ENCODE measurements around the gene NMBR.
"Not testable (repeated sequence)": the region's sequence is repeated elsewhere in the genome, so short reads cannot be mapped to it uniquely, and the experiment has no call there.

The NMBR gene

DNA sequence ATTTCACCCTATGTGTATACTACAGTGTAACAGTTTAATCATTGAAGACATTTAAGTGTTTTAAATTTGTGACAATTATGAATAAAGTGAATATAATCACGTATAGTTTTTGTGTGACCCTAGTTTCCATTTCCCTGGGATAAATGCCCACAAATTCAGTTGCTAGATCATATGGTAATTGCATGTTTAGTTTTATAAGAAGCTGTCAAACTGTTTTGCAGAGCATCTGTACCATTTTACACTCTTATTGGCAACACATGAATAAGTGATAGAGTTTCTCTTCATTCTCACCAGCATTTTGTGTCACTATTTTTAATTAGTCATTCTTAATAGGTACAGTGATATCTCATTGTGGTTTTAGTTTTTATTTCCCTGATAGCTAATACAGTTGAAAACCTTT lies 7.4 kb upstream of the NMBR start:
- no peak for DNase-seq

DNA sequence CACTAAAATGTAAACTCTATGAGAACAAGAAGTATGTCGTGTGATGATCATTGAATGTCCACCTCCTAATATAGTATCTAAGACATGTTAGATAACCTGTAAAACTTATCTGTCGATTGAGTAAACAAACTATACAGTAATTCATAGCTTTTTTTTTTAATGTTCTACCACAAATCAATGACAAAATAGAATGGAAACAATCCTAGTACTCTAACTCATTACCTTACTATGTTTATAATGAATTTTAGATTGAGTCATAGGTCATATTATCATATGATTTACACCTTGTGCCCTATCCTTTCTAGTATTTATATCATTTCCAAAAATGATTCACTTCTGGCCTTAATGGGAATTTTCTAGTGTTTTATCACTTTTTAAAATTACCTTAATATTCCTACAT lies 6.3 kb upstream of the NMBR start:
- DNase-seq: no peak

DNA sequence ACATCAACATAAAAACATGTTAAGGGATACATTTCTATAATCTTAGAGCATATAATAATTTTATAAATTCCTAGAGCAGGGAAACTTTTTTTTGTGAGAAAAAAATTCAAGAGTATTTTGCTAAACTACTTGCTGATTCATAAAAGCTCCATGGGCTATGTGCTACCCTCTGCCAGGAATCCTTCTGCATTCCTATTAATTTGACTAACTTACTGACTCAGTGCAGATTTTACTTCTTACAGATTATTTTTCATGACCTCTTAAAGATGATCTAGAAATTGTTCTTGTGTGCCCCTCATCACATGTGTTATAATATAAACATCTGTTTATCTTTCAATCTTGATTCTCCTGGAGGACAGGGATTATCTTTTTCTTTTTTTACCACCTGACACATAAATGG lies 5.8 kb upstream of the NMBR start:
- no peak for DNase-seq

DNA sequence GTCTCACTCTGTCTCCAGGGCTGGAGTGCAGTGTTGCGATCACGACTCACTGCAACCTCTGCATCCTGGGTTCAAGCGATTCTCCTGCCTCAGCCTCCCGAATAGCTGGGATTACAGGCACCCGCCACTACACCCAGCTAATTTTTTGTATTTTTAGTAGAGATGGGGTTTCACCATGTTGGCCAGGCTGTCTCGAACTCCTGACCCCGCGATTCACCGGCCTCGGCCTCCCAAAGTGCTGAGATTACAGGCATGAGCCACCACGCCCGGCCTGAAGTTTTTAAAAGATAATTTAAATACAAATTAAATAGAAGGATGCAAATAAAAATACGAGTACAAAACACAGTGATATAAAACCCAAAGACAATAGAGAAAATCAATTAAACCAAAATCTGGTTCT lies 5.4 kb downstream of the NMBR start:
- not testable (repeated sequence) for DNase-seq

DNA sequence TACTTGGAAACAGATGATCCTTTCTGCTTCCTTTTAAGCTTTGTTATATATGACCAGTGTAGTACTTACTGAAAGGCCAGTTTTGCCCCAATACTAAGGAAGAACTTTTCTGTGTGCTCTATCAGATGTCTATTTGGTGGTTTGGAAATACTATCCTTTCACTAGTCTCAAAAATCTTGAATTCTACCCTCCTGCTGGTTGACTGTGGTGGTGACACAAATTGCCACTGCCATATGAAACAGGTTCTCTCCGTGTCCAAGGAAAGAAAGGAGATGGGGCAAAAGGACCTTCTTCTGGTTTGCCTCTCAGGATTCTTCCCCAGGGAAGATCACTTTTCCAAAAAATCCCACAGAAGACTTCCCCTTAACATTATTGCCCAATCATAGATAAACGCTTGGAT lies 8.0 kb downstream of the NMBR start:
- no peak for DNase-seq

DNA sequence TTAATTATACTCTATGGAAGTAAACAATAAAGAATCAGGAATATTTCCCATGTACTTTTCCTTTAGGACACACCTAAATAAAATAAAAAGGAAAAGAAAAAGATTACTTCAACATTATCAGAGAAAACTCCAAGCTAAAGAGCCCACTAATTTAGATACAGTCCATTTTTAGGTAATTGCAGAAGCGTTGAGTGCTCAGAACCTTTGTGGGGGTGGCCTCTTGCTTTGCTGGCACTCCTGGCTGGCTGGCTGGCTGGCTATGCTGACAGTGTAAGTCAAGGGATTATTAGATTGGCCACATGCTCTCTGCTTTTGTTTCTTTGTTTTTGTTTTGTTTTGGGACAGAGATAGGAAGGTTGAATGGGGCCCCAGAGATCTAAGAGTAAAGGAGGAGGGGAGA lies 14.3 kb downstream of the NMBR start, which contains the start of gene GJE1:
GJE1 (plus strand) TSS at position 301 of the 400 bp plus-strand sequence. CDS start 234 bp downstream, outside the sequence.
- DNase-seq: no peak

DNA sequence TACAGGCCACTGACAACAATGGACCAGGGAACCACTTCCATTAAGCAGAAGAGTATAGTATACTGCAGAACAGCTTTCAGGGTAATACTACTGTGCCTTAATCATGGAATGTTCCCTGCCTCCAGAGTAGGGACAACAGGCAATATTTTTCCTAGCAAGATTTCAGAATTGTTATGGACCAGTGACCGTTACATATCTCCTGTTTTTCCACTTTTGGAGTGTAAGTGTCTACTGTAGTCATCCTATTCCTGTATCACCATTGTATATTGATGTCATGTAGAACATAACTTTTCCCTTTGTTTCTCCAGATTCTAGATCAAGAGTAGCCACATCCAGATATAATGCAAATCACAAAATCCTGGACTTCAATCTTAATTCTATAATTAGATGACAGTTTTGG lies 16.1 kb downstream of the NMBR start:
- no peak for DNase-seq

DNA sequence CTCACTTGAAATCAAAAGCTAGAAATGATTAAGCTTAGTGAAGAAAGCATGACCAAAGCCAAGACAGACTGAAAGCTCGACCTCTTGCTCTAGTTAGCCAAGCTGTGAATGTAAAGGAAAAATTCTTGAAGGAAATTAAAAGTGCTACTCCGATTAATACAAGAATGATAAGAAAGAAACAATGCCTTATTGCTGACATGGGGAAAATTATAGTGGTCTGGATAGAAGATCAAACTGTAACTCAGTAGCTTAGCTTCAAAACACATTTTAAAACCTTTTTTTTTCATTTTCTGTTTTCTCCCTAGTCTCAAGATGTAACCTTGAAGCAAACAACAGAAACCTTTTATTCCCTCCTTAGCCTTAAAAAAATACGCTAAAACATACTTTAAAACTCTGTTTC lies 25.6 kb downstream of the NMBR start:
- DNase-seq: no peak

DNA sequence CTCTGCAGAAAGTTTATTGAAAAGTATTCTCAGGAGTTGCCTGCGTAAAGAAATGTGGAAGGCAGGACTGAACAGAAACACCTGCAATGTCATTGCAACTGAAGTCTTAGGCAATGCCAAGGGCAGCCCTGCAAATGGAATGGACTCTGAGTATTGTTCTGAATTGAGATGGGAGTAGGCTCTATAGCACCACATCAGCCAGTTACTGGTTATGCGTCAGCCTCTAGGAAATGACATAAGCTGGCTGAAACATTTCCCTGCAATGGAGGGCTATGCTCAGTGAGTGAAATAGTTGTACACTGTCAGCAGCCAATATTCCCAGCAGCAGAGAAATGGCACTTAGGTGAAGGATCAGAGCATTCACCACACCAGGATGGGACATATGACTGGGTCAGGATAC lies 28.0 kb downstream of the NMBR start:
- no peak for DNase-seq

DNA sequence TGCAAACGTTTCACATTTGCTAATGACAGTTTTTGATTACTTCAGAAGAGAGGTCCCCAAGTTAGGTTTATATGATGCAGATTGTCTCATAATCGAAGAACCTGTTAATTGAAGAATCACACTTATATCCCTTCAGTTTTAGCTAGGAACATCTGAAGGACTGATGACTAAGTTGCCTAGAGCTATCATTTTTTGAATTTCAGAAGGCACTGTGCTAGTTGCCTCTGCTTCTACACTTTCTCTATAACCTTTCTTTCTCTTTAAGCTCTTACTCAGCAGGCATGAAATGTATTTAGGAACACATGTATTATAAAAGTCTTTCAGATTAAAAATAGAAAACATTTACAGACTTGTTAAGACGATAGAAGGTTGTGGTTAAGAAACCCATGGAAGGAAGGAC lies 28.6 kb downstream of the NMBR start:
- no peak for DNase-seq

DNA sequence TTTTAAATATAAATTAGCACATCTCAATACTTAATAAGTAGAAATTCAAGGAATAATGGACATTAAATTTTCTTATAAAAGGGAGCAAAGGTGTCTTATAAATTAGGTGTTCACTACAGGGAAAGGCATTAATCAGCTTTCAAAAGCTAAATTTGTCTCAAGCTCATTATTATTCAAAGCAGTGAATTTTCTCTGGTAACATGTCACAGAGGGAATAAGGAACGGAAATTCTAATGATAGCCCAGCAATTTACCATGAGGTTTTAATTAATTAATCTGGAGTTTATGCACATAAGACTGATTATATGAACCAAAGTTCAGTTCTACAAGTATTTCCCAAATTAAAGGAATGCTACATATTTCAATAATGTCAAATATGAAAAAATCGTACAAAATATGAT lies 29.6 kb downstream of the NMBR start:
- no peak for DNase-seq

DNA sequence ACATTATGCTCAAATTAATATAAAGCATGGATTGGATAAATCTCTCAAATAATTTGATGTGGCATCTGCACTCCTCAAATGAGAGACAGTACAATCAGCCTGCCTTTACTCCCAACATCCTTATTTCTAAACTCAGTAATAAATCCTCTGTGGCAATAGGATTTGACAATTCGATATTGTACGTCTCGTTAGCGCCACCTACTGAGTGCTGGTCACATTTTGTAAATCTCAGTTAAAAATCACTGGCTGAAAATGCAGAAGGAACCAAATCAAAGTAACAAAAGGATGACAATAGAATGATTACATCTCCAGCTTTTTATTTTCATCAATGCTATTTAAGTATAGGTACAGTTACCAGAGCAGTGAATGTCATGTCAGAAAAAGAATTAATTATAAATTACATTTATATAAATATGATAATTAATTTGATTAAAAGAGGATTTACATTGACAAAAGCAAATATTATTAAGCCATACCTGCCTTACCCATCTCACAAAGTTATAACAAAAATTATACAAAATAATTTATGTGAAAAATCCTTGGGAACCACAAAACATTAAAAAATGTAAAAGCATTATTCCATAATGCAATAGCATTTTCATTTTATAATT lies 34.4 kb downstream of the NMBR start:
- DNase-seq: peak; percentile 68 to 94 (median 87)

DNA sequence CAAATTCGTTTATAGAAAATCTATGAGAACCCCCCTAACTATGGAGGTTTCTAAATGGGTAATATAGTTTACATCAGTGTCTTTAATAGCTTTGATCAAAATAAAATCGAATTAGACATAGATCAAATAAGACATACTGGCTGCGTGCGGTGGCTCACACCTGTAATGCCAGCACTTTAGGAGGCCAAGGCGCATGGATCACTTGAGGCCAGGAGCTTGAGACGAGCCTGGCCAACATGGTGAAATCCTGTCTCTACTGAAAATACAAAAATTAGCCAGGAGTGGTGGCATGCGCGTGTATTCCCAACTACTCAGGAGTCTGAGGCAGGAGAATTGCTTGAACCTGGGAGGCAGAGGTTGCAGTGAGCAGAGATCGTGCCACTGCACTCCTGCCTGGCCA lies 36.1 kb downstream of the NMBR start:
- not testable (repeated sequence) for DNase-seq

DNA sequence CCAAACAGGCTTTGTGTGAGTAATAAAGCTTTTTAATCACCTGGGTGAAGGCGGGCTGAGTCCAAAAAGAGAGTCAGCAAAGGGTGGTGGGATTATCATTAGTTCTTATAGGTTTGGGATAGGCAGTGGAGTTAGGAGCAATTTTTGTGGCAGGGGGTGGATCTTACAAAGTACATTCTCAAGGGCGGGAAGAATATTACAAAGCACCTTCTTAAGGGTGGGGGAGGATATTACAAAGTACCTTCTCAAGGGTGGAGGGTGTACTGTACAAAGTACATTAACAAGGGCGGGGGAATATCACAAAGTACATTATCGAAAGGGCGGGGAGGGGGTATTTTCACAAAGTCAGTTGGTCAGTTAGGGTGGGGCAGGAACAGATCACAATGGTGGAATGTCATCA lies 42.1 kb downstream of the NMBR start:
- DNase-seq: not testable (repeated sequence)

DNA sequence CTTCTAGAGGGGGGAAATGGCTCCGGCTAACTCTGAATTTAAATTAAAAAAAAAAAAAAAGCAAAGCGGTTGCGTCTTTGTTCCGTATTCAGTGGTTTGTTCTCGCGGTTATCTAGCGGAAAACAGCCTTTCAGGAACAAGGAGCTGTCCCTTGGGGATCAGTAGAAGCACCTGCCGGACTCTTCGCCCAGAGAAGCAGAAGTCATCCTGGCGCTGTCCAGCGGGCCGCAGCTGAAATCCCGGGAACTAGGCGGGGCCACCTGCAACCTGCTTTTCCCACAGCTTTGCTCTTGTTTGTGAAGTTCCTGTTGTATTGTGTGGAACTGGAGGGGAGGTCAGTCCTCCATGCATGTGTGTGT lies 58.1 kb downstream of the NMBR start:
- peak; percentile 34 to 72 (median 62) for DNase-seq

DNA sequence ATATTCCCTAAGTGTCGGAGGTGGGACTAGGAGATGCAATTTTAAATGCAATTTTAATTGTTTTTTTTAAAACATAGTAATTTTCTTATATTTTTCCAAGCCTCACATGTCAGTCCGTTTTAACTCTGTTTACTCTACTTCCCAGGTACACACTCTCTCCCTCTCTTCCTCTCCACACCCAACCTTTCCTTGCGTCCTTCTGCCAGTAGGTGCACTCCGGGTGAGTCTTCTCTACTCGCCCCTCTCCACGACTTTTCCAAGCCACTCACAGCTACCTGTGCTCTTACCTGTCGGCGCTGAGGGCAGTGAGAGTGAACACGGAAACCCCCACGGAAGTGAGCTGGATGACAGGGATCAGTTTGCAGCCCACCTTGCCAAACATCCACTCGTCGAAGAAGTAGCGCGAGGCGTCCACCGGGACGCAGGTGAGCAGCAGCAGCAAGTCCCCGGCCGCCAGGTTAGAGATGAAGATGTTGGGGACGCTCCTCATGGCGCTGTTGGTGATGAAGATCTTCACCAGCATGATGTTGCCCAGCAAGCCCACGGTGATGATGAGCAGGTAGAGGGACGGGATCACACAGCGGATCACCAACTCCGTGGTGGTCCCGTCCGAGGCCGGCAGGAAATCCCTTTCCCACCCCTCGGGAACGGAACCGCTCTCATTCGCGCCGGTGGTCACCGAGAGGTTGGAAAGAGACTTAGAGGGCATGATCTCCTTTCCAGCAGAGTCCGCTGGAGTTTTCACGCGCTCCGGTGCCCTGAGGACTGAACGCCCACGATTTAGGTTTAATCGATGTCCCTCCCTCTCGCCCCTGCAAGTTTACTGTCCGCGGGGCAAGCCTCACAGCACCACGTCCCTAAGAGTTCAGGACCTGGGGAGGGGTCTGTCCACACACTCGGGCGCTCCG lies 58.7 kb downstream of the NMBR start:
- DNase-seq: peak; percentile 6 to 82 (median 70)

DNA sequence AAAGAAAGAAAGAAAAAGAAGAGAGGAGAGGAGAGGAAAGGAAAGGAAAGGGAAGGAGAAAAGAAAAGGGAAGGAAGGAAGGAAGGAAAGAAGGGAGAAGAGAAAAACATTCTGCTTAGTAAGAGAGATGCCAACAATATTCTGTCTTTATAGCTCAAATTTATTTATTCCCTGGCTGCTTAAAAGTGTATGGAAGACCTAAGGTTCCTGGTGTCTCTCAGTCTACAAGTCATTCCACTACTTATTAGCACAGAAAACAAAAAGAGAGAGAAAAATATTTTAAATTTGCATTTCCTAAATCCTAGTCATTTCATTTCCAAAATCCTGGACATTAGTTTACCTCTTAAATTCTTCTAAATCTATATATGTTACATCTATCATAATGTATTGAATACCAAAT lies 67.8 kb downstream of the NMBR start:
- DNase-seq: no peak

DNA sequence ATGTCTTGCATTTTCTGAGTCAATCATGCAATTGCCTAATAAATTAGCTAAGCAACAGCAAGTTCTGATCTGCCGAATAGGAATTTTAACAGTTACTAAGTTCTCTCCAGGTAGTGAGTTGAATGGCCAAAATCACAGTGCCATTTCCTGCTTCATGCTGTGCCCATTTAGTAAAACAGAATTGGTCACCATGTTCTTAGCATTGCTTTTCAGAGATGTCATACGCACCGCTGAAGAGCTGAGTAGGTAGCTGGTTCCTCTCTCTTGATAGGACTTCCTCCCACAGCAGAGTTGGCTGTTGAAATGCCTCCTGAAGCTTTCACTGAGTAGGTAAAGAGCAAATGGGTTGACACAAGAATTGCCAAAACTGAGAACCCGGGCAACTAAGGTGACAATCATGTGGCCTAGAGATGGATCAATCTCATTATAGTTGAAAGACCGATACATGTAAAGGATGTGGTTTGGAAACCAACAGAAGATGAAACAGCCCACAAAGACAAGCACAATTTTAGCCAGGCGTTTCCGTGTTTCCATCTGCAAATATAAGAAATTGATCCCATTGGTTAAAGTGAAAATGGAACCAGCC lies 71.3 kb downstream of the NMBR start:
- DNase-seq: no peak

DNA sequence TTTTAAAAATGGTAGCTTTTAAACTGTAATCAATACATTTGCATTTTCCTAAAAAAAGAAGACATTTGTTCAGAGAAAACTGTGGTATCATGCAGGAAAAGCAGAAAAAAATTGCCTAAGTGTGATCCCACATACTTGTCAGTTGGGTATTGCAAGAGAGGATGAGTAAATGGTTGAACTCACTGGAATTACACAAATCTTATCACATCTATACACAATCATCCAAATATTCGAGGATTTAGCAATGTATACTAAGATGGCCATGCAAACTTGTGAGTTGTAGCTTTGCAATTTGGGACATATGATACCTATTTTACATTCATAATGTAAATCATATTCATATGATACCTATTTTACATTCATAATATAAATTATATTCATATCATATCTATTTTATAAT lies 72.4 kb downstream of the NMBR start:
- DNase-seq: no peak

DNA sequence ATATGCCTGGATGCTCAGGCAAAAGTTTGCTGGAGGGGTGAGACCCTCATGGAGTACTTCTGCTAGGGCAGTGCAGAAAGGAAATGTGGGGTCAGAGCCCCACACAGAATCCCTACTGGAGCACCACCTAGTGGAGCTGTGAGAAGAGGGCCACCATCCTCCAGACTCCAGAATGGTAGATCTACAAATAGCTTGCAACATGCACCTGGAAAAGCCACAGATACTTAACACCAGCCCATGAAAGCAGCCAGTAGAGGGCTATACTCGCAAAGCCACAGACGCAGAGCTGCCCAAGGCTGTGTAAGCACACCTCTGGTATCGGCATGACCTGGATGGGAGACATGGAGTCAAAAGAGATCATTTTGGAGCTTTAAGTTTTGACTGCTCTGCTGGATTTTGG lies 74.9 kb downstream of the NMBR start:
- no peak for DNase-seq

DNA sequence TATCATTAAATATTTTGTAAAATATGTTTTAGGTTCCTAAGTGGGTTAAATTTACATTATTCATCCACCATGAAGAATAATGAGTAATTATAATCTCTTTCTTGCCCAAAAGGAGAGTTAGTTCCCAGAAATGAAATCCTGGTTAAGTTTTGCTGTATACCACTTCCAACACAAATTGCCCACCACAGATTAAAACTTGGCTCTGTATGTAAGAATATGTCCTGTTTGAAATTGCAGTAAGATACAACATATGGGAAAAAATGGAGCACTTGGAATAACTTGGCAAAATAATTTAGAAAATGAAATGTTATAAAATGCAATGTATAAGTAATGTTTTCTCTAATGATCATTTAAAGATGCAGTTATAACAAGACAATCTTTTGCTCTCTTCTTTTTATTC lies 78.5 kb downstream of the NMBR start:
- no peak for DNase-seq

DNA sequence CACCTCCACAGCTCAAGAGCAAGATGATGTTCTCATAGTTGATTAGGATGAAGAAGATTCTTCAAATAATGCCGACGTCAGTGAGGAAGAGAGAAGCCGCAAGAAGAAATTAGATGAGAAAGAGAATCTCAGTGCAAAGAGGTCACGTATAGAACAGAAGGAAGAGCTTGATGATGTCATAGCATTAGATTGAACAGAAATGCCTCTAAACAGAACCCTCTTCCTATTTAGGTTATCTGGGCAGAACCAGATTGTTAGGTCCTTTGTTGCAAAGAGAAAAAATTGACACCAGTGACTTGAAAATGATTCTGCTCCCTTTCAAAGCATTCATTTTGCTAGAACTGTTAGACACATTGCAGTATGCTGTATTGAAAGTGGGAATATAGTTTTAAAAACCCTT lies 84.1 kb downstream of the NMBR start:
- DNase-seq: not testable (repeated sequence)

DNA sequence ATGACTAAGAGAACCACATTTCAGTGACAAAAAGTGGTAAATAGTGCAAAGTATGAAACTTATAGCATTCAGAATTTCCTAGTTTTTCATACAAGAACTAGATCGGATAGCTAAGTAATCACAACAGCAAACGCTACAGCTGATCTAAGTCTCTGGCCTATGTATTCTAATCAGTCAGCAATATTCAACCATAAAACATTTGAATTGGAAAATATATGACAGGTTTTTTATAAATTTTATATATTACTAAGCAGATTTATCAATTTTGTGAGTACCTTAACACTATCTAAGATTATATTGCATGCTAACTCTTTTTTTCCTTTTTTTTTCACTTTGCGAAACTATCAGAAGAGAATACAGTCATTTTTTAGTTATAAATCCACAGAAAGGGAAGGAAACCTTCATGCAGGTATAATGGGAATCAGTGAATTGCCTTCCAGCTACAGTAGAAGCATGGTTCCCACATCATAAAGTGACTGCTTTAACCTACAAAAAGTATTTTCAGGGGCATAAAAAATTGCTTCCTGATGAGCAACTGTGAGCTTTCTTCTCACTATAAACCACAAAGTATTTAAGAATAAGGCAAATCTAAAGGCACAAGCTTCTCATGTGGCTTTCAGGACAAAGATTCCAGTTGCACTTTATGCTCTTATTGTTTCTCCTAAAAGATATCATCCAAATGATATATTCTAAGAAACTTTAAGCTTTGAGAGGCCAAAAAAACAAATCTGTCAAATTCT lies 88.2 kb downstream of the NMBR start:
- no peak for DNase-seq
